ELF-1 (cell line): ENCODE measurements around the gene ELOA.
"Not testable (repeated sequence)": the region's sequence is repeated elsewhere in the genome, so short reads cannot be mapped to it uniquely, and the experiment has no call there.

Experiments
- DNase-seq: peaks from one replicate; pipeline ENCODE4 v3.0.0-alpha.2; 2016; ENCODE audit warnings: low read depth, low spot score

ELOA gene

GRCh38 chr1:23801338-23801748 lies 58.1 kb downstream of the ELOA start:
- DNase-seq: peak; percentile 54

- no peak for DNase-seq
Observed at GRCh38 chr1:23801876-23802275, 58.6 kb downstream of the ELOA start.

- not testable (repeated sequence) for DNase-seq
Observed at GRCh38 chr1:23802809-23803342, 59.6 kb downstream of the ELOA start.

GRCh38 chr1:23803674-23804073 lies 60.4 kb downstream of the ELOA start:
- no peak for DNase-seq

- peak; percentile 44 for DNase-seq
Observed at GRCh38 chr1:23804183-23804835, 61.0 kb downstream of the ELOA start.

GRCh38 chr1:23805025-23805424 lies 61.8 kb downstream of the ELOA start:
- DNase-seq: no peak

GRCh38 chr1:23806280-23806679 lies 63.0 kb downstream of the ELOA start:
- no peak for DNase-seq

- DNase-seq: no peak
Observed at GRCh38 chr1:23807453-23807852, 64.2 kb downstream of the ELOA start.

- DNase-seq: peak; percentile 89
Observed at GRCh38 chr1:23809751-23810171, 66.5 kb downstream of the ELOA start.

GRCh38 chr1:23810818-23811540 lies 67.7 kb downstream of the ELOA start:
- DNase-seq: peak; percentile 77
